CD4-positive, alpha-beta T cell treated with Interferon gamma for 1 hour (primary cell): ENCODE data around the gene FOXO3.
A peak's percentile ranks its signal among the peaks of the same experiment; 100 is the strongest.

ENCODE experiments used
- DNase-seq: peaks from one replicate; pipeline ENCODE4 v3.0.0-alpha.2; 2020

FOXO3 gene

GRCh38 chr6:108576709-108577108 lies 16.0 kb downstream of the FOXO3 start:
- no peak for DNase-seq

- no peak for DNase-seq
Observed at GRCh38 chr6:108578166-108578565, 17.4 kb downstream of the FOXO3 start.

GRCh38 chr6:108578595-108579327 lies 18.0 kb downstream of the FOXO3 start:
- DNase-seq: no peak

- DNase-seq: no peak
Observed at GRCh38 chr6:108579328-108579721, 18.6 kb downstream of the FOXO3 start.

GRCh38 chr6:108580646-108581045 lies 19.9 kb downstream of the FOXO3 start:
- no peak for DNase-seq

- DNase-seq: no peak
Observed at GRCh38 chr6:108581237-108581931, 20.7 kb downstream of the FOXO3 start.

GRCh38 chr6:108581932-108582475 lies 21.3 kb downstream of the FOXO3 start:
- DNase-seq: no peak

GRCh38 chr6:108582618-108583017 lies 21.9 kb downstream of the FOXO3 start:
- no peak for DNase-seq

GRCh38 chr6:108584323-108584722 lies 23.6 kb downstream of the FOXO3 start:
- no peak for DNase-seq

- DNase-seq: no peak
Observed at GRCh38 chr6:108585359-108585758, 24.6 kb downstream of the FOXO3 start.

- no peak for DNase-seq
Observed at GRCh38 chr6:108585921-108586536, 25.3 kb downstream of the FOXO3 start.

- DNase-seq: no peak
Observed at GRCh38 chr6:108587258-108588059, 26.7 kb downstream of the FOXO3 start.

GRCh38 chr6:108588586-108588985 lies 27.9 kb downstream of the FOXO3 start:
- no peak for DNase-seq

GRCh38 chr6:108589244-108589791 lies 28.6 kb downstream of the FOXO3 start:
- no peak for DNase-seq

- no peak for DNase-seq
Observed at GRCh38 chr6:108591040-108591816, 30.5 kb downstream of the FOXO3 start.

- peak; percentile 39 for DNase-seq
Observed at GRCh38 chr6:108592371-108593337, 31.9 kb downstream of the FOXO3 start.

GRCh38 chr6:108594151-108594550 lies 33.4 kb downstream of the FOXO3 start:
- no peak for DNase-seq

GRCh38 chr6:108594640-108595039 lies 33.9 kb downstream of the FOXO3 start:
- DNase-seq: no peak

- no peak for DNase-seq
Observed at GRCh38 chr6:108596956-108597355, 36.2 kb downstream of the FOXO3 start.

- no peak for DNase-seq
Observed at GRCh38 chr6:108597572-108598304, 37.0 kb downstream of the FOXO3 start.
